Mucosa of descending colon (tissue), 3 donors: ENCODE results near the gene CTSC. TPM values are rescaled to one million over a fixed set of nuclear protein-coding genes. Genes with fewer than 3 reads are reported as not detected.

Experiments
- ATAC-seq: fragments of 200-7000 bp; cut with Tn5 transposase; one replicate; pipeline ENCODE4 v1.9.1; 2020; ENCODE audit warnings: mild to moderate bottlenecking, moderate library complexity
- DNase-seq, 3 donors: peaks; one replicate each; pipeline ENCODE4 v3.0.0-alpha.2; 2020
- H3K36me3 ChIP-seq: fragments of 200-600 bp; one replicate; pipeline ENCODE4 v1.8.0; 2021; ENCODE audit warnings: low read depth, mild to moderate bottlenecking
- H3K4me1 ChIP-seq: fragments of 200-600 bp; one replicate; pipeline ENCODE4 v1.8.0; 2021; ENCODE audit warnings: low read depth, mild to moderate bottlenecking
- H3K4me3 ChIP-seq: fragments of 200-600 bp; one replicate; pipeline ENCODE4 v1.8.0; 2021; ENCODE audit warnings: mild to moderate bottlenecking
- H3K9me3 ChIP-seq: fragments of 200-600 bp; one replicate; pipeline ENCODE4 v1.8.0; 2021; ENCODE audit warnings: mild to moderate bottlenecking
- intact Hi-C, 2 donors: fragments of 100-400 bp; cut with DNase I in 1 of 2; cut with micrococcal nuclease in 1 of 2; formaldehyde crosslinking; loops; one replicate each; pipeline versions ENCODE4 v1.11.0 to v1.11.1; 2022; cut with DNase I, micrococcal nuclease
- total RNA-seq, 3 donors: library from RNA; stranded (reverse); fragmentation: NEBNext Ultra II Directional in 2 of 3; extraction: Animal tissue kit (Norgen Biotek cat#: 25700) in 2 of 3; gene quantifications; one replicate each; pipeline versions ENCODE4 v1.2.1 to v1.2.4, GENCODE V29; 2021 to 2023
- TF ChIP-seq, protein P1 (sequence below): fragments of 200-600 bp; IDR thresholded peaks from one replicate; pipeline ENCODE4 v1.8.0; 2022; ENCODE audit warnings: antibody characterized with exemption, mild to moderate bottlenecking
- donor health status: DM: no; HTN: no; CAD: no; lungs with moderate emphysema.
- donor health status: DM: no; HTN: no; CAD: no.
- donor health status: DM: no; HTN: yes; CAD: no.

CTSC gene
- total RNA-seq, 3 donors from 2014 or later, result 74.7 to 131 (median 82.3) TPM

DNA sequence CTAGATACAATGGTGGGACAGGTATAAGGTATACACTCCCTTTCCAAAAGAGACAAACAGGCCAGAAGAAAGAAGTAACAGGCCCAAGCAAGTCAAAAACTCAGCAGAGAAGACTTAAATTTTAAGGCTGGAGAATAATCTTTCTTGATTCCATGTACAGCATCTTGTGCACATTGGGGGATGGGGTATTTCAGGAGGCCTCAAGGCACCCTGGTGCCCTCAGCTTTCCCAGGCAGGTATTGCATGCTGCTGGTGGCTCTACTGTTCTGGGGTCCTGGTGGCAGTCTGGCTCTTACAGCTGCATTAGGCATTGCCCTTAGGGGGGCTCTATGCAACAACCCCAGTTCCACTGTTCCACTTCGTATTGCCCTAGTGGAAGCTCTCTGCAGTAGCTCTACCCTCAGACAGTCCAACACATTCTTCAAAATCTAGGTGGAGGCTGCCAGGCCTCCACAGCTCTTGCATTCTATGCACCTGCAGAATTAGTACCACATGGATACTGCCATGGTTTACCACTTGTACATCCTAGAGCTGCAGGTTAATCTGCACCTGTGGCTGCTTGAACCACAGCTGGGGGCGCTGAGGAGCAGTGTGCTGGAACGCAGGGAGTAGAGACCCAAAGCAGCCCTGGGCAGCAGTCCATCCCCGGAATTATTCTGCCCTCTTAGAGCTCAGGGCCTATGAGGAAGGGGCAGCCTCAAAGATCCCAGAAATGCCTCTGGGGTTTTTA, 4.2 kb upstream of the CTSC start:
- TF ChIP-seq, protein P1, sequence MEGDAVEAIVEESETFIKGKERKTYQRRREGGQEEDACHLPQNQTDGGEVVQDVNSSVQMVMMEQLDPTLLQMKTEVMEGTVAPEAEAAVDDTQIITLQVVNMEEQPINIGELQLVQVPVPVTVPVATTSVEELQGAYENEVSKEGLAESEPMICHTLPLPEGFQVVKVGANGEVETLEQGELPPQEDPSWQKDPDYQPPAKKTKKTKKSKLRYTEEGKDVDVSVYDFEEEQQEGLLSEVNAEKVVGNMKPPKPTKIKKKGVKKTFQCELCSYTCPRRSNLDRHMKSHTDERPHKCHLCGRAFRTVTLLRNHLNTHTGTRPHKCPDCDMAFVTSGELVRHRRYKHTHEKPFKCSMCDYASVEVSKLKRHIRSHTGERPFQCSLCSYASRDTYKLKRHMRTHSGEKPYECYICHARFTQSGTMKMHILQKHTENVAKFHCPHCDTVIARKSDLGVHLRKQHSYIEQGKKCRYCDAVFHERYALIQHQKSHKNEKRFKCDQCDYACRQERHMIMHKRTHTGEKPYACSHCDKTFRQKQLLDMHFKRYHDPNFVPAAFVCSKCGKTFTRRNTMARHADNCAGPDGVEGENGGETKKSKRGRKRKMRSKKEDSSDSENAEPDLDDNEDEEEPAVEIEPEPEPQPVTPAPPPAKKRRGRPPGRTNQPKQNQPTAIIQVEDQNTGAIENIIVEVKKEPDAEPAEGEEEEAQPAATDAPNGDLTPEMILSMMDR, result no peak
- Histone ChIP-seq H3K9me3 (no peaks in the 10 kb centered on the region), H3K36me3 (no peaks in the 10 kb centered on the region), H3K4me1 (no peaks in the 10 kb centered on the region), H3K4me3 (no peak overlapping the region)
- DNase-seq (no peak), ATAC-seq (no peak)
- intact Hi-C loops, result no loop called here

DNA sequence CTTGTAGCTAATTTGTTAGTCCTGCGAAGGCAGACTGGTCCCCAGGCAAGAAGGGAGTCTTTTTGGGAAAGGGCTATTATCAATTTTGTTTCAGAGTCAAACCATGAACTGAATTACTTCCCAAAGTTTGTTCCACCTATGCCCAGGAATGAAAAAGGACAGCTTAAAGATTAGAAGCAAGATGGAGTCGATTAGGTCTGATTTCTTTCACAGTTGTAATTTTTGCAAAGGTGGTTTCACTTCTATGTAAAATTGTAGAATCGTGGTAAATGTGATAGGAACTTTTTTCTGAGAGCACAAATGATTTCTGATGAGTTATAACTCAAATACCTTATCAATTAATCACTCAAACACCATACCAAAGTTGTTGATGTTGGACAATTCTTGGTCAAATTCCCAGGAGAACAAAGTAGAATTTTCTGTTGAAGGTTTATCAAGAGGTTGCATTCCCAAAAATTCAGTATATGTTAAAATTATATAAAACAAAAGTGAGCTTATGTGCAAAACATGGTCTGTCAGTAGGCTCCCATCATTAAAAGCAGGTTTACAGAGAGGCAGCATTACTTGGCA, 2.9 kb upstream of the CTSC start:
- Histone ChIP-seq H3K4me3 (no peak overlapping the region), H3K4me1 (no peaks in the 10 kb centered on the region), H3K9me3 (no peaks in the 10 kb centered on the region), H3K36me3 (no peaks in the 10 kb centered on the region)
- TF ChIP-seq, protein P1, result no peak
- ATAC-seq, result no peak
- intact Hi-C loops, result no loop called here
- no peak for DNase-seq

DNA sequence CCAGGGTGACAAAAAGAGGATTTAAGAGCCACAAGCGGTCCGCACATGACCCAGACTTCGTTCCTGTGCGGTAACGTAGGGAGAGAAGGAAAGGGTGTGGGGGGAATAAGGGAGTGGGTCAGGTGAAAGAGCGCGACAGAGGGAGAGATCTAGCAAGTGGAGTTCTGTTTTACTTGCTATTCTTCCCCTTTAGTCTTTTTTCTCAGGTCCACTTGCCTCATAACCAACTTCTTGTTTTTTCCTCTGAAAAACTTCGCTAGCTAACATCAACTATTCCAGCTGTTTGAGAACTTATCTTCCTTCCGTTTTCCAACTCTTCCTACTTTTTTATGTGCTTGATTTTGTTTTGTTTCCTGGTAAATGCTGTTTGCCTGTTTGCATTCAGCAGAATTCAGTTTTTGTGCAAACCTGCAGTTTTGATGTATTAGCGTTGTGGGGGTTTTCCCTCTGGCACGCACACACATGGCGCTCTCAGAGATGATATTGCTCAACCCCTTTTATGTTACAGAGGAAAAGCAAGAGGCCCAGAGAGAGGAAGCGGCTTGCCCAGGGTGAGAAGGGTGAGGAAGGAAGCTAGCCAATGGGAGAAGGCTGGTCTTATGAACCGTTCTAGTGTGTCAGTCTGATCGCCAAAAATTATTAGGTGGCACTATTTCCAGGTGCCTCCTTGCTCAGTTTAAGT, 592 bp upstream of the CTSC start:
- Histone ChIP-seq H3K4me3 (peak overlapping the region; percentile 53), H3K4me1 (no peaks in the 10 kb centered on the region), H3K9me3 (no peaks in the 10 kb centered on the region), H3K36me3 (no peaks in the 10 kb centered on the region)
- DNase-seq (peak; percentile 52 to 61 (median 60)), ATAC-seq (peak; percentile 71)
- intact Hi-C loops, result no loop called here
- TF ChIP-seq, protein P1, result no peak

DNA sequence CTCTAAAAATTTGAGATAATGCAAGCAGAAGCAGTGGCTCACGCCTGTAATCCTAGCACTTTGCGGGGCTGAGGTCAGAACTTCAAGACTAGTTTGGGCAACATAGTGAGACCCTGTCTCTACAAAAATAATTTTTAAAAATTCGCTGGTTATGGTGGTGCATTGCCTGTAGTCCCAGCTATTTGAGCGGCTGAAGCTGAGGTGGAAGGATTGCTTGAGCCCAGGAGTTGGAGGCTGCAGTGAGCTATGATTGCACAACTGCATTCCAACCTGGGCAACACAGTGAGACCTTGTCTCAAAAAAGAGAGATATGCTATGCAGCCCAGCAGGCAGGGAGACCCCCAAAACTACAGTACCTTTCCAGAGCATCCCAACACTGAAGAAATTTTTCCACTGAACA, 2.3 kb downstream of the CTSC start:
- TF ChIP-seq, protein P1, result no peak
- Histone ChIP-seq H3K9me3 (no peaks in the 10 kb centered on the region), H3K4me1 (no peaks in the 10 kb centered on the region), H3K36me3 (no peaks in the 10 kb centered on the region), H3K4me3 (no peak overlapping the region)
- no peak for DNase-seq
- ATAC-seq, result no peak
- intact Hi-C loops, result no loop called here

DNA sequence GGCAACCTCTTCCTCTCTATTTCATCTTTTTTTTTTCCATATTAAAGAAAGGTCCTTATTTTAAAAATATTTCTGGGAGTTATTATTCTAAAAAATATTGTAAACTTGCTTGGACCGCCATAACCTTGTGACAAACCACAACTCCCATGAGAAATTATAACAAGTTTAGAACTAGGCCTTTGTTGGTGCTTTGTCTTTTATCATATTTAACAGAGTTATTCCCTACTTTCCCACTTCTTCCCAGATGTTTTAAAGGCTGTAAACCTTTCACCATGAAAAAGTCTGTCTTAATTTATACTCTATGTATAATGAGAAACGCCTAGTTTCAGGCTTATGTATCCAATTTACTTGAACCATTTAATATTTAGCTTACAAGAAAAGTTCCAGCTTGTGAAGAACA, 3.7 kb downstream of the CTSC start:
- H3K9me3 ChIP-seq, result no peaks in the 10 kb centered on the region
- DNase-seq (no peak), ATAC-seq (no peak)
- TF ChIP-seq, protein P1, result no peak
- no peak overlapping the region for H3K4me3 ChIP-seq
- no peaks in the 10 kb centered on the region for H3K36me3 ChIP-seq
- intact Hi-C loops, result no loop called here
- H3K4me1 ChIP-seq, result no peaks in the 10 kb centered on the region
